Stimulated activated CD4-positive, alpha-beta T cell treated with anti-CD3 and anti-CD28 coated beads, Interleukin-1b, Interleukin-23, amount 100 ng/mL, for 48 hours (primary cell): Measurements from ENCODE around the gene ALG9.

ENCODE experiments used
- DNase-seq: peaks from one replicate; pipeline ENCODE4 v3.0.0-alpha.2; 2020

The ALG9 gene

DNA sequence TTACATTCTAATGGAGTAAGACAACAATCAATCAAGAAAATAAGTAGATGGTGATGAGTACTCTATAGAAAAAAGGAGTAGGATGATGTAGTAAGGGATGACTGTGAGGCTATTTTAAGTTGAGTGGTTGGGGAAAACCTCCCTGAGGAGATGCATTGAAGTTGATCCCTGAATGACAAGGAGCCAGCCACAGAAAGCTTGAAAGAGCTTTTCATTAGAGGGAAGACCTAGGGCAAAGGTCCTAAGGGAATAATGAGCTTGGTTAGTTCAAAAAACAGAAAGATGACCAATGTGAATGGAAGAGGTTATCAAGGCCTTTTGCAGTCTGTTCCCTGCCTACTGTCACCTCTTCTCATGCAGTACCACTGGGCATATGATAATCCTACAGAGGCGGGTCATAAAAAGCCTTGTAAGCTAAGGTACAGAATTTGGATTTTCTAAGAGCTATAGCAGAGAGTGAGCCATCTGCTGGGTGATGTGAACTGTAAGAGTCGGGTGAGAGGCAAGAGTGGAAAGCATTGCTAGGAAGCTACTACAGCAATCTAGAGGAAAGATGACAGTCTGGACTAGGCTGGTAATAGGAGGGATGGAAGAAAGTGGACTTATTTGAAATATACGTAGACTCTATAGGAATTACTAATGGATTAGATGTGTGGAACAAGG is 108.3 kb downstream of the ALG9 start:
- DNase-seq = no peak

DNA sequence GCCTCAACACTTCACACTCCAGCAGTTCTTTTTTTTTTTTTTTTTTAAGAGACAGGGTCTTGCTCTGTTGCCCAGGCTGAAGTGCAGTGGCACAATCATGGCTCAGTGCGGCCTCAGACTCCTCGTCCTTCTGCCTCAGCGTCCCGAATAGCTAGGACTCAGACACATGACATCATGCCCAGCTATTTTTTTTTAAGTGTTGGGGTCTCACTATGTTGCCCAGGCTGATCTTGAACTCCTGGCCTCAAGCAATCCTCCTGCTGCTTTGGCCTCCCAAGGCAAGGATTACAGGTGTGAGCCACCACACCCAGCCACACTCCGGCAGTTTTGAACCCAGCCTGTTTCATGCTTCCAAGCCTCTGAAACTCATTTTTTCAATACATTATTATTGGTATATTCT is 108.9 kb downstream of the ALG9 start:
- no peak for DNase-seq

DNA sequence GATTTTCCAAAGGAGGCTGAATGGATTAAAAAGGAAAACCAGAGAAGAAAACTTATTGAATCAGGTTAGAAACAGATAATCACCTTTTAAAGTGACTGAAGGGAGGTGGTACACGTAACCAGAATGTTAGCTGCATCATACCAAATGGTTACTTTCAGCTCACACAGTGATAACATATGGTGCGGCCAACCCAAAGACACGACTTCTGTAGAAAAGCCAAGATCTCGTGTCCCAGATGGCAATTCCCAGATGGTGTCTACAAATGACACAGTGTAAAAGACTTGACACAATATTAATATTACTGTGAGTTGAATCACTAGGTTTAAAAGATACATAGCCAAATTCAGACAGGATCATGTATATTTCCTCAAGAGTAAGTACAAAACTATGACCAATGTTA is 110.3 kb downstream of the ALG9 start:
- DNase-seq = no peak

DNA sequence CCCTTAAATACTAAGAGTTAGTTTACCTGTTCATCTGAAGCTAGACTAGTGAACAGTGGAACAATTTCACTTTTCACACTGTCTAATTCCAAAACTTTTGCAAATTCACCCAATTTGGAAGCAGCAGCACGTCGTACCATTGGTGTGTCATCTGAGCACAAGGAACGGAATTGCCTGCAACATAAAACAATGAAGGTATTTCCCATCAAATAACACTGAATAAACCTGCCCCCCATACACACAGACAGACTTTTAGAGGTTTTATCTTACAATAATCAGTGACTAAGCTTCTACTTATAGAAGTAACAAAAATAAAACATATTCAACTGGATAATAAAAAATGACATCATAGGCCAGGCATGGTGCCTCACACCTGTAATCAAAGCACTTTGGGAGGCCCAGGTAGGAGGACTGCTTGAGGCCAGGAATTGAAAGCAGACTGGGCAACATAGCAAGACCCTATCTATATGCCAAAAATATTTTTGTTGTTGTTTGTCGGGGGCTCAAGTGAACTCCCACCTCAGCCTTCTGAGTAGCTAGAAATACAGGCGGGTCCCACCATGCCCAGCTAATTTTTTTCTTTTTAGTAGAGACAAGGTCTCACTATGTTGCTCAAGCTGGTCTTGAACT is 111.5 kb downstream of the ALG9 start:
- DNase-seq = no peak

DNA sequence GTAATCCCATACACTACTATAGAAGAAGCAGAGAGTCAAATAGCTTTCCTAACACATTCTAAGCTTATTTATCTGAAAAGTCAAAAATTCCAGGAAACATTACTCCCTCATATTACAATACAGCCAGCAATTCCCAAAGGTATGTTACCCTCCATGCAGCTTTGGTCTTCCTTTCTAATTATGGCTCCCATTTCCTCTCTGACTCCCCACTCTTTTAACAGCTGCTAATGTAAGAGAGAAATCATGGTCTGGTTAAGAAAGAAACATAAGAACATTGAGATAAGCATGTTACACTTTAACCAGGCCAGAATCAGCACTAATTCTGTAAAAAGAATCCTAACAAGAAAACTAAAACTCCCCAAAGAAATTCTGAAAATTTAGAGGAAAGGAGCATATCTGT is 112.0 kb downstream of the ALG9 start:
- no peak for DNase-seq

DNA sequence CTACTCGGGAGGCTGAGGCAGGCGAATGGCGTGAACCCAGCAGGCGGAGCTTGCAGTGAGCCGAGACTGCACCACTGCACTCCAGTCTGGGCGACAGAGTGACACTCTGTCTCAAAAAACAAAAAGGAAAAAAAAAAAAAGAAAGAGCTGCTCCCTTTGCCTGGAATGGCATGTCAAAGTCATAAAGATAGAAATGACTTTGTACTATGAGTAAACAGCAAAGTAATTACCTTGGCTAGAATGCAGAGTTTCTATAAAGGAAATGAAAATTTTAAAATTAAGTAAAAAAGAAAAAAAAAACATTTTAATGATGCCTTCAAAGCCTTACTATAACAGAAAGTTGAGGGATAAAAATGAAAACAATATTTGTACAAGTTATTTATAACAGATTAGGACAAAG is 115.3 kb downstream of the ALG9 start:
- DNase-seq = no peak

DNA sequence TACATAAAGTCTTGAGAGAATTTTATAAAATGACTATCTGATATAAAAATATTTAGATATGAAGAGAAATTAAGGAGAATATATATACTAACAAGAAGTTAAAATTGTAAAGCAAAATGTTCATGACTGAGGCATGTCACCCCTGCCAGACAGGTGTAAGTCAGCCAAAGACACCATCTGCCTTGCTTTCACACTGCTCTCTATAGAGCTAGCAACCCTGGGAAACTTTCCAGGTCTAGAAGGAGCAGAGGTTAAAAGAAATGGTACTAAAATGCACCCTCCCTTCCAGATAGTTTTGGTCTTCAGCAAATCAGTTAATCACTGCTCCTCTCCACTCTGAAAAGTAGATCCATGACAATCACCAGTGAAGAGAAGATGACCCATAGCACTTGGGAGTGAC is 121.7 kb downstream of the ALG9 start:
- no peak for DNase-seq

DNA sequence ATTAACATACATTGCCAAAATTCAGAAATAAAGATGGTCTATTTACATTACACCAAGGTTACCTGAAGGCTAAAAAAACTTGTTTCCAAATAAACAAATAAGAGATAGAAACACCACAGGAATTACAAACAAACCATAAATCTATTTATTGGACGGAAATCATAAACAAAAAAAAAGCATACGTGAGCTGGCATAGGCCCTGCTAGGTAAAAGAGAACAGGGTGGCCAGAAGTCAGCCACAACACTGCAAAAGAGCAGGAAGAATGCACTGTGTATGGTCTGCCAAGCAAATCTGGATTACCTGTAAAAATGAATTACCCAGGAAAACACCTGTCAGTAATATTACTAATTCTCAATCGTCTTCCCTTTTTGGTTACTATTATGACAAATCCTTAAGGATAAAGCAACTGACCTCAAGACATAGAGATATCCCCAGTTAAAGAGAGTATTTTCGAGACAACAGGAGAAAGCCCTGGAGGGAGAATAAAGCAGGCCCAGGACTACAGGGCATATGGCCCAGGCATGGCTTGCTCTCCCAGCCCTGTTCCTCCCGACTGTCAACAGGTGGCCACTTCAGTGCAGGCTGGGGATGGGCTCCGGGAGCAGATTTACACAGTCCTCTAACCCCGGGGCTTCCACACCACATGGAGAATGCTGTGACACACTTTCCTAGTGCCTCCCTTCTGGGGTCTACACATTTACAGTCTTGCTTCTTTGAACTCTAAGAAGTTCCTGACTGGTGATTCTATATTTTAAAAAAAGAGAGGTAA is 123.2 kb downstream of the ALG9 start:
- no peak for DNase-seq

DNA sequence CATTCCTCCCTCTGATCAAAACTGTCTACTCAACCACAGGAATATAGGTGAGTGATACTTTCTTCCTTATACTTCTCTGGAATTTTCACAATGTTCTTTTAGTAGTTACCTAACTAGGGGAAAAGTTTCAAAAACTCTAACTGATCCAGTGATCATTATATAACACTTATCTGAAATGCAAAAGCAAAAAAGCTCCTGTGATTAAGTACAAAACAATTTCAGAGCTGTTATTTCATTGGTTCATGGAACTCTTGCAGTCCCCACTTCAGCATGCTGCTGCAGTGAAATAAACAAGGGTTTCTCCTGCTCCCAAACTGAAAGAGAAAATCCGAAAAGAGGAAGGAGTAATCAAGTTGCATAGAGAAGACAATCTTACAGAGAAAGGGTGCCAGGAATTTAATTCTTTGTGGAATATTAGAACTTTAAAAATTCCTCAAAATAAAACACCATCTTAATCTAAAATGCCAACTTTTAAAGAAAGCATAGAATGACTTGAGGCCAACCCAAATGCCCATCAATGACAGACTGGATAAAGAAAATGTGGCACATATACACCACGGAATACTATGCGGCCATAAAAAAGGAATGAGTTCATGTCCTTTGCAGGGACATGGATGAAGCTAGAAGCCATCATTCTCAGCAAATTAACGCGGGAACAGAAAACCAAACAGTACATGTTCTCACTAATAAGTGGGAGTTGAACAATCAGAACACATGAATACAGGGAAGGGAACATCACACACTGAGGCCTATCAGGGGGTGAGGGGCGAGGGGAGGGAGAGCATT is 125.5 kb downstream of the ALG9 start:
- no peak for DNase-seq

DNA sequence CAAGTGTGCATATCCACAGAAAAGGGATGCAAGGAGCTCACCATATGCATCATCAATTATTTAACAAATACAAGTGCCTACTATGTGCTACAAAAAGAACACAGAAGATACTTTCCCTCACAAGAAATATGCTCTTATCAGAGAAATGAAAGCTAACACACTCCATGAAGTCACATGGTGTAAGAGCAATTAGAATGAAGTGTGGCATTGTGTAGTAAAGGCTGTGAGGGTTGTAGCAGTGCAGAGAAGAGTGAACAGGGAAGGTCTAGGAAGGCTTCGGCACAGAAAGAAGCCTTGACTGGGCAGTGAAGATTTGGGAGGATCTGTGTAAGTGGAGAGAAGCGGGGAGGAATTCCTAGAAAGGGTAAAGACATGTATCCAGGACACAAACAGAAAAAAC is 127.7 kb downstream of the ALG9 start:
- no peak for DNase-seq

DNA sequence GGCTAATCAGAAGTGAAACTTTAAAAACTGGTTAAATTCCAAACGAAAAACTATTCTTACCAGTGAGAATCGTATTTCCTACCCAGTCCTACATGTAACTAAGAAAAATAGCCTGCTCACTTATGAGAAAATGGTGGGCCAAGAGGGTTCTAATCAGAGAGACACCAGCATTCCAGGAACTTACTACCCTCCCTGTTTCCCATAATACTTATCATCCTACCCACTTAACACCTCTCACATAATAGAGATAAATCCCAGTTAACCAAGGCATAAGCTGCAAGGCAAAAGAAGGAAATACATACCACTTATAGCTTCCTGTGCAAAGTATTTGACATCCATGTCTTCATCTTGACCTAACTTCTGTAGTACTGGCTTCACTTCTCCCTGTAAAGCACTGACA is 129.6 kb downstream of the ALG9 start:
- DNase-seq = no peak

DNA sequence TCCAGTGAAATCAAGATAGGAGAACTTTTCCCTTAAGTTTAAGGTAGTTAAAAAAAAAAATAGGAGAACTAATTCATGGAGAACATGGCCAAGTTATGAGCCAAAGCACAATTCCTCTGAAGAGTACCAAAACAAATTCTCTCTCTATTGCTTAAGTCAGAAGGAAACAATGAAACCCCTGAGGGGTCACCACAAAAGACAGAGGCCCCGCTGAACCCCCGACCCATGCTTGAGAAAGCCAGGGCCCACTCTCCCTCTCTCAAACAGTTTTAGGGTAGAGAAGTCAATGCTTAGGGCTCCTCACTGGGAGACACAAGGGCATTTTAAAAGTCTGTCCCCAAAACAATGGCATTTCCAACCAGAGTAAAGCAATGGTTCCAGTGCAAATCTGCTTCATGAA is 132.1 kb downstream of the ALG9 start:
- DNase-seq = no peak

DNA sequence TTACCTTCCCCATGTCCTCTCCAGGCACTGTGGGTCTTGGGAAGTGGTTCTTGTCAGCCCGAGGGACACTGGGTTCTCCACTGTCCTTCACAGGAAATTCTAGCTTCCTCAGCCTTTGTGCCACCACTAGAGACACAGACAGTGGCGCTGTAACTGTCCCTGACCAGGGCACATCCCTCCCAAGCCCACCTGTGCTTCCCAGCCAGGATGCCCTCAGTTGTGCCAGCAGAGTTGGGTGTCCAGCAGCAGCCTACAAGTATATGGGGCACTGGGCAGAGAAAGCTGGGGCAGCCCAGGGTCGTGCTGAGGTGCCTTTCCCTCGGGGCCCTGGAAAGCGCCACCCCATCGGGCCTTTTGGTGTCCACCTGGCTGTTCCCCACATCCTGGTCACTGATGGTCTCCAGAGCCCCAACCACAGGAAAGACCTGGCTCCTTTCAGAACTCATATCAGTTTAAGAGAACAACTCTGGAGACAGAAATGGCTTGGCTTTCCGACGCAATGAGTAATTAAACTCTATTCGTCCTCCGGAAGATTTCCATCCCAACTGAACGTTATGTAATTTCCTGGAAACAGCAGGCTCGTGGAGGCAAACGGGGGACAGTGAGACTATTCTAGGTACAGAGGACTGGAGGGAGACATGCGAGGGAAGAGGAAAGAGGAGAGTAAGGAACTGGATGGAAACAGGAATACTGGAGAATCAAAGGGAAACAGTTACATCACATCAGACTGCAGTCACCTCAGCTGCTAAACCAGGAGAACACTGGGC is 133.8 kb downstream of the ALG9 start:
- no peak for DNase-seq

DNA sequence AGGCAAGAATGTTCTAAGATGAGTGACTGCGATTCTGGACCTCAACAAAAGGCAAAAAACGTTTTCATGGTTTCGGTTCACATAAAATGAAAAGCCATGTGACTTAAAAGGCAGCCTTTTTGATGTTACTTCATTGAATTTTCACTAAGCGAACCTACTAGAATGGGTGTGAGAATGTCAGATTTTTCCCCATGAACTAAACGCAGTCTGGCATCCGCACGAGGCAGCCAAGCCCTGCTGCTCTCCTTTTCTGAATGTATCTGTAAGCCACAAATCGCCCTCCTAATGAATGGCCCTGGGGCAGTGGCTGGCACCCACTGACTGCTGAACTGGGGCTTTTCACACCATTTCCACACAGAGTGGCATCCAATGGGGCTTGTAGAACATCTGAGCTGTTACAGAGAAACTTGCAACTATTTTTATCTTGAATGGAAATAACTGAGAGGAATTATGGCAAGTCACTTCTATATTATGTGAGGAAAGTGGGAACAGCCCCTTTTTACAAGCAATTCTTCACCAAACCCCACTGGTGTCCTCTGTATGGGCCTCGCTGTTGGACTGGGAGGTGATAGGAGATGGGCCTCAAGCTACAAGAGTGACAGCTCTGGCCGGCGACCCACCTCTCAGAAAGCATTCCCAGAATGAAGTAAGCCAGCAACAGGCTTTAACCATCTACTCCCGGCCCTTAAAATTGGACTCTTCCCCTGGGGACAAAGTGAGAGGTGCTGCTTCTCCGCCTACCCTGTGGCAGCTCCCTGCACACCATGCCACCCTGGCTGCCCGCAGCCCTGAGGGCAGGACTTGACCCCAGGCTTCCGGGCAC is 134.5 kb downstream of the ALG9 start:
- no peak for DNase-seq
